HL-60 (cell line): Measurements from ENCODE around the gene MAGI2.

ENCODE experiments used
- DNase-seq, 2 experiments: peaks; one replicate each; pipeline ENCODE4 v3.0.0-alpha.2; 2010 to 2020; ENCODE audit warnings: low read depth in 1 of 2, low spot score in 1 of 2
- H3K27ac ChIP-seq: fragments of 250-450 bp; sonication (Bioruptor Pico); replicated peaks from 2 replicates; pipeline ENCODE4 v1.5.1; 2020; ENCODE audit warnings: mild to moderate bottlenecking, moderate library complexity
- H3K27me3 ChIP-seq: fragments of 250-450 bp; sonication (Bioruptor Pico); 2 replicates; pipeline ENCODE4 v1.5.1; 2021; ENCODE audit warnings: mild to moderate bottlenecking, moderate library complexity; ENCODE audit not compliant: insufficient read depth, poor library complexity, severe bottlenecking
- H3K4me3 ChIP-seq: replicated peaks from 2 replicates; pipeline ENCODE4 v1.5.1; 2011; ENCODE audit warnings: mild to moderate bottlenecking, control low read depth, low read length; ENCODE audit not compliant: insufficient read depth
- GABPA ChIP-seq: IDR thresholded peaks from 2 replicates; pipeline ENCODE4 v1.6.1; 2012; ENCODE audit warnings: low read depth
- POLR2AphosphoS5 ChIP-seq: IDR thresholded peaks from 2 replicates; pipeline ENCODE4 v1.6.1; 2012; ENCODE audit warnings: low read depth
- SPI1 ChIP-seq: IDR thresholded peaks from 2 replicates; pipeline ENCODE4 v1.6.1; 2012; ENCODE audit warnings: low read depth, mild to moderate bottlenecking, borderline replicate concordance
- TF ChIP-seq, protein P1 (sequence below): IDR thresholded peaks from 2 replicates; pipeline ENCODE4 v1.6.1; 2012; ENCODE audit warnings: low read depth; ENCODE audit not compliant: insufficient replicate concordance
- TF ChIP-seq, protein P2 (sequence below): IDR thresholded peaks from one replicate; pipeline ENCODE4 v1.5.1; 2011; ENCODE audit warnings: low read length, control low read depth, inconsistent platforms; ENCODE audit not compliant: insufficient read depth

MAGI2 gene

DNA sequence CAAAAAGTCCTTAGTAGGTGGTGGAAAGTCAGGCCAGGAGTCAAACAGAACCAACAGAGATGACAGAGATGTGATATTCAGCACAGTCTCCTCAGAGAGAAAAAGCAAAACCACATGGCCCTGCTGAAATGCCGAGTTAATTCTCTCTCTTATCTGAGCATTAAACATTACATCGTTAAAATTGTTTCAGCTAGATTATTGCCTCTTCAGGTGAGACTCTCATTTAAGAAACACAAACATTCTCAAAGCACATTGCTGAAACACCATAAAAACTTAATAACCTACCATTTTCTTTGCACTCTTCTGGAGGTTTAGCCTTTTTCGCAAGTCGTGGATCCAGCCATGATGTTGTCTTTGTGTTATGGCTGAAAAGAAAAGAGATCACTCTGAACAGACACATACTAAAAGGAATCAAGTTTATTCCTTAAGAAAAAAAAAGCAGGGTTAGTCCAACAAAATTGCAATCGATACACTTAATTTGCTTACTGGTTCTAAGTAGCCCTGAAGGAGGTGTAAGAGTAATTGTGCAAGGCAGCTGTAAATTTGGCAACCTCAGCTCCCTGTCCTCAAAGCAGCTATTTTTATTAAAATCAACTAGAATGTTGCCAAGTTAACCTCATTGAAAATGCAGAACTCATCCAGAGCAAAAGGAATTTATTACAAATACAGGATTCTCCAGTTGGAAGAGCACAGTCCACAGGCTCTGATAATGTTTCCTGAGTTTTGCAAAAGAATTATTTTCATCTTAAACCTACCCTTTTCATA is 963.8 kb downstream of the MAGI2 start:
- Histone ChIP-seq H3K27ac (no peak overlapping the region), H3K27me3 (no peaks in the 10 kb centered on the region), H3K4me3 (no peak overlapping the region)
- TF ChIP-seq POLR2AphosphoS5, result no peak
- TF ChIP-seq, protein P1, sequence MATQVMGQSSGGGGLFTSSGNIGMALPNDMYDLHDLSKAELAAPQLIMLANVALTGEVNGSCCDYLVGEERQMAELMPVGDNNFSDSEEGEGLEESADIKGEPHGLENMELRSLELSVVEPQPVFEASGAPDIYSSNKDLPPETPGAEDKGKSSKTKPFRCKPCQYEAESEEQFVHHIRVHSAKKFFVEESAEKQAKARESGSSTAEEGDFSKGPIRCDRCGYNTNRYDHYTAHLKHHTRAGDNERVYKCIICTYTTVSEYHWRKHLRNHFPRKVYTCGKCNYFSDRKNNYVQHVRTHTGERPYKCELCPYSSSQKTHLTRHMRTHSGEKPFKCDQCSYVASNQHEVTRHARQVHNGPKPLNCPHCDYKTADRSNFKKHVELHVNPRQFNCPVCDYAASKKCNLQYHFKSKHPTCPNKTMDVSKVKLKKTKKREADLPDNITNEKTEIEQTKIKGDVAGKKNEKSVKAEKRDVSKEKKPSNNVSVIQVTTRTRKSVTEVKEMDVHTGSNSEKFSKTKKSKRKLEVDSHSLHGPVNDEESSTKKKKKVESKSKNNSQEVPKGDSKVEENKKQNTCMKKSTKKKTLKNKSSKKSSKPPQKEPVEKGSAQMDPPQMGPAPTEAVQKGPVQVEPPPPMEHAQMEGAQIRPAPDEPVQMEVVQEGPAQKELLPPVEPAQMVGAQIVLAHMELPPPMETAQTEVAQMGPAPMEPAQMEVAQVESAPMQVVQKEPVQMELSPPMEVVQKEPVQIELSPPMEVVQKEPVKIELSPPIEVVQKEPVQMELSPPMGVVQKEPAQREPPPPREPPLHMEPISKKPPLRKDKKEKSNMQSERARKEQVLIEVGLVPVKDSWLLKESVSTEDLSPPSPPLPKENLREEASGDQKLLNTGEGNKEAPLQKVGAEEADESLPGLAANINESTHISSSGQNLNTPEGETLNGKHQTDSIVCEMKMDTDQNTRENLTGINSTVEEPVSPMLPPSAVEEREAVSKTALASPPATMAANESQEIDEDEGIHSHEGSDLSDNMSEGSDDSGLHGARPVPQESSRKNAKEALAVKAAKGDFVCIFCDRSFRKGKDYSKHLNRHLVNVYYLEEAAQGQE, result no peak
- DNase-seq, result no peak

DNA sequence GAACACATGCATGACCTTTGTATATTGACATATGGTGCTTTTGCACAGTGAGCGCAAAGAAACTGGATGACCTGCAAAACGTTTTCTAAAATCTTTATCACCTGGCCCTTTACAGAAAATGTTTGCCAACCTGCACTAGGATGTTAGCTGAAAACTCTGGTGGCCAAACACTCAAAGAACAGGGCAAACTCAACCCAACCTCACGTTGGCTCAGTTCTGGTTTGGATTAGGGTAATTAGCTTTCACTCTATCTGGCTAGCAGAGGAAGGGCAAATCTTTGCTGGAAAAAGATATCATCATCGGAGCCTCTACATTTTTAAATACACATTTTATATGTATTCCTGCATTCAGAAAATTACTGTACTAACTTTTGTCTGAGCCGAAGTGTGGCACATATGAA is 966.0 kb downstream of the MAGI2 start:
- DNase-seq, result no peak
- Histone ChIP-seq H3K27ac (no peak overlapping the region), H3K27me3 (no peaks in the 10 kb centered on the region), H3K4me3 (no peak overlapping the region)
- no peak for TF ChIP-seq POLR2AphosphoS5
- TF ChIP-seq, protein P2, sequence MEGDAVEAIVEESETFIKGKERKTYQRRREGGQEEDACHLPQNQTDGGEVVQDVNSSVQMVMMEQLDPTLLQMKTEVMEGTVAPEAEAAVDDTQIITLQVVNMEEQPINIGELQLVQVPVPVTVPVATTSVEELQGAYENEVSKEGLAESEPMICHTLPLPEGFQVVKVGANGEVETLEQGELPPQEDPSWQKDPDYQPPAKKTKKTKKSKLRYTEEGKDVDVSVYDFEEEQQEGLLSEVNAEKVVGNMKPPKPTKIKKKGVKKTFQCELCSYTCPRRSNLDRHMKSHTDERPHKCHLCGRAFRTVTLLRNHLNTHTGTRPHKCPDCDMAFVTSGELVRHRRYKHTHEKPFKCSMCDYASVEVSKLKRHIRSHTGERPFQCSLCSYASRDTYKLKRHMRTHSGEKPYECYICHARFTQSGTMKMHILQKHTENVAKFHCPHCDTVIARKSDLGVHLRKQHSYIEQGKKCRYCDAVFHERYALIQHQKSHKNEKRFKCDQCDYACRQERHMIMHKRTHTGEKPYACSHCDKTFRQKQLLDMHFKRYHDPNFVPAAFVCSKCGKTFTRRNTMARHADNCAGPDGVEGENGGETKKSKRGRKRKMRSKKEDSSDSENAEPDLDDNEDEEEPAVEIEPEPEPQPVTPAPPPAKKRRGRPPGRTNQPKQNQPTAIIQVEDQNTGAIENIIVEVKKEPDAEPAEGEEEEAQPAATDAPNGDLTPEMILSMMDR, result no peak
- TF ChIP-seq, protein P1, result no peak
- no peak for TF ChIP-seq SPI1
- no peak for TF ChIP-seq GABPA

DNA sequence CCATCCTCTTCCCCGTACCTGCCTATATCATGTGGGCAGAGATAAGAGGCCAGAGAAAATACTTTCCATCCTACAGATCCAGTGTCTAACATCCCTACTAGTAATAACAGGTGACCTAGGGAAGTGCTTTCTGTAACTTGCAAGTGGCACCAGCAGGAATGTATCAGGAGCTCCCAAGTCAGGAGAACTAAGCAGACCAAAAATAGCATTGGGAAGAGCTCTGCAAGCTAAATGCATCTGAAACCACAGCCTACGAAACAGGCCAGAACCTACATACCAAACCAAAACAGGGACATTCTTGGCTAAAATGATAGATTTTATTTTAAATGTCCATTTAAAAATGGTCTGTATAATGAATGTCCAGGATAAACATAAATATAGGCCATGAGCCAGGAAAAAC is 974.1 kb downstream of the MAGI2 start:
- H3K4me3 ChIP-seq, result no peak overlapping the region
- no peak overlapping the region for H3K27ac ChIP-seq
- no peak for DNase-seq
- no peaks in the 10 kb centered on the region for H3K27me3 ChIP-seq
- TF ChIP-seq GABPA (no peak), SPI1 (no peak), POLR2AphosphoS5 (no peak)
- TF ChIP-seq, protein P1, result no peak
- TF ChIP-seq, protein P2, result no peak
